ENCODE results near the gene FOCAD.

- no peak for TF ChIP-seq CTCF (conservative IDR thresholded peaks at IDR 0.05; ENCODE audit: low read depth, low read length)
- no peak for TF ChIP-seq EZH2 (IDR thresholded peaks at IDR 0.05; ENCODE audit: low read length, unreplicated experiment)
Observed at GRCh38 chr9:20898885-20899554, 215.0 kb downstream of the FOCAD start.

All from PC-3 (cell line).